K562 (cell line): ENCODE data around the gene KCNN4.

Experiments used
- BHLHE40 ChIP-seq: IDR thresholded peaks from 2 replicates; pipeline ENCODE4 v1.6.1; 2011; ENCODE audit warnings: low read length, improper control_type of control experiment
- CAMTA2 ChIP-seq: fragments of 250-450 bp; sonication (Bioruptor Pico); conservative IDR thresholded peaks from 2 replicates; pipeline ENCODE4 v1.5.1; 2022
- CTCF ChIP-seq, 3 experiments: IDR thresholded peaks in 2 of 3; conservative IDR thresholded peaks in 1 of 3; 2 replicates each; pipeline ENCODE4 v1.5.1; 2011 to 2012; ENCODE audit warnings: low read length in 3 of 3, mild to moderate bottlenecking in 3 of 3, control low read depth in 2 of 3, improper control_type of control experiment in 1 of 3, inconsistent platforms in 1 of 3, low read depth in 1 of 3, mixed read lengths in 1 of 3, moderate library complexity in 1 of 3; ENCODE audit not compliant: insufficient read depth in 2 of 3
- EZH2 ChIP-seq: IDR thresholded peaks from 2 replicates; pipeline ENCODE4 v1.6.1; 2012; ENCODE audit warnings: low read depth, mild to moderate bottlenecking, inconsistent platforms, low read length, borderline replicate concordance
- FOXJ2 ChIP-seq: fragments of 200-800 bp; sonication (Bioruptor generic); IDR thresholded peaks from 2 replicates; pipeline ENCODE4 v1.6.1; 2016; ENCODE audit warnings: missing genetic modification characterization, missing compliant biosample characterization
- GABPB1 ChIP-seq: sonication (generic); formaldehyde crosslinking; IDR thresholded peaks from 2 replicates; pipeline ENCODE4 v1.8.0; 2022; ENCODE audit warnings: mild to moderate bottlenecking, missing genetic modification reagents
- HDAC2 ChIP-seq: fragments of 450-650 bp; IDR thresholded peaks from 2 replicates; pipeline ENCODE4 v1.6.1; 2016; ENCODE audit warnings: mild to moderate bottlenecking
- MYC ChIP-seq, 2 experiments: fragments of 250-450 bp in 1 of 2; sonication (Bioruptor Pico) in 1 of 2; IDR thresholded peaks; 2 replicates each; pipeline versions ENCODE4 v1.5.1 to v1.6.1; 2012 to 2021; ENCODE audit warnings: low read depth in 2 of 2, borderline replicate concordance in 1 of 2, improper control_type of control experiment in 1 of 2, low read length in 1 of 2, mild to moderate bottlenecking in 1 of 2, moderate library complexity in 1 of 2
- POLR2A ChIP-seq: fragments of 450-650 bp; conservative IDR thresholded peaks from 2 replicates; pipeline ENCODE4 v1.6.1; 2016
- ZNF764 ChIP-seq: fragments of 250-450 bp; sonication (Bioruptor Pico); IDR thresholded peaks from 2 replicates; pipeline ENCODE4 v1.4.0; 2020; ENCODE audit warnings: low read depth, mild to moderate bottlenecking, moderate library complexity
- TF ChIP-seq, protein P1 (sequence below): IDR thresholded peaks from 3 replicates; pipeline ENCODE4 v1.6.1; 2011; ENCODE audit warnings: borderline replicate concordance, mild to moderate bottlenecking; ENCODE audit not compliant: insufficient read length, insufficient read depth
- TF ChIP-seq, protein P2 (sequence below): fragments of 450-650 bp; IDR thresholded peaks from 2 replicates; pipeline ENCODE4 v1.6.1; 2016
- TF ChIP-seq, protein P3 (sequence below): sonication (generic); formaldehyde crosslinking; IDR thresholded peaks from 2 replicates; pipeline ENCODE4 v1.8.1; 2022; ENCODE audit warnings: missing genetic modification reagents
- TF ChIP-seq, protein P4 (sequence below), 2 experiments: fragments of 450-650 bp; IDR thresholded peaks; 2 replicates each; pipeline ENCODE4 v1.6.1; 2016; ENCODE audit warnings: mild to moderate bottlenecking in 2 of 2, borderline replicate concordance in 1 of 2, low read depth in 1 of 2, moderate library complexity in 1 of 2

DNA sequence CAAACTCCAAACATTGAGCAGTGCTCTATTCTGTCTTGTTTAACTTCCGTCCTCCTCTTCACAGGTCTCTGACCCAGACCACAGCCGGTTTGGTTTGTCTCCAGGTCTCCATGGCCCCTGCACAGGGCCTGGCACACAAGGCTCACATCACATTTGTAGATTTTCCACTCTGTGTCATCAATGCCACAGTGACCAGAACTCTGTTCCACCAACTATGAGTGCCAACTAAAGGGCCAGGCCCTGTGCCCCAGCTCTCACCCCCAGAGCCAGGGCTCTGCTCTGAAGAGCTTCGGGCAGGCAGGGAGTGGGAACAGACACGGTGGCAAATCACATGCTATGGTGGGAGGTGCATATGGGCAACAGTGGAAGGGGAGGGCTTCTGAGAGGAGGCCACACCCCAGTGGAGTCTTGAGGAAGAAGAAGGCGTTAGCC is 42.0 kb downstream of the KCNN4 start:
- TF ChIP-seq, protein P1, sequence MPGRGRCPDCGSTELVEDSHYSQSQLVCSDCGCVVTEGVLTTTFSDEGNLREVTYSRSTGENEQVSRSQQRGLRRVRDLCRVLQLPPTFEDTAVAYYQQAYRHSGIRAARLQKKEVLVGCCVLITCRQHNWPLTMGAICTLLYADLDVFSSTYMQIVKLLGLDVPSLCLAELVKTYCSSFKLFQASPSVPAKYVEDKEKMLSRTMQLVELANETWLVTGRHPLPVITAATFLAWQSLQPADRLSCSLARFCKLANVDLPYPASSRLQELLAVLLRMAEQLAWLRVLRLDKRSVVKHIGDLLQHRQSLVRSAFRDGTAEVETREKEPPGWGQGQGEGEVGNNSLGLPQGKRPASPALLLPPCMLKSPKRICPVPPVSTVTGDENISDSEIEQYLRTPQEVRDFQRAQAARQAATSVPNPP: no peak
- TF ChIP-seq CAMTA2 (CRISPR knock-in tag) (no peak), EZH2 (no peak), POLR2A (no peak), FOXJ2 (no peak), CTCF (IDR thresholded peaks at IDR 0.05 in 2 of 3, conservative IDR thresholded peaks at IDR 0.05 in 1 of 3; ENCODE audit: insufficient read depth in 2 of 3, low read depth in 1 of 3, low read length in 3 of 3) (no peak), GABPB1 (CRISPR knock-in tag) (no peak), ZNF764 (no peak), BHLHE40 (no peak), MYC (IDR thresholded peaks at IDR 0.05; ENCODE audit: low read depth, low read length) (no peak), MYC (CRISPR knock-in tag; IDR thresholded peaks at IDR 0.05; ENCODE audit: borderline replicate concordance, low read depth) (no peak), HDAC2 (no peak)
- TF ChIP-seq, protein P2, sequence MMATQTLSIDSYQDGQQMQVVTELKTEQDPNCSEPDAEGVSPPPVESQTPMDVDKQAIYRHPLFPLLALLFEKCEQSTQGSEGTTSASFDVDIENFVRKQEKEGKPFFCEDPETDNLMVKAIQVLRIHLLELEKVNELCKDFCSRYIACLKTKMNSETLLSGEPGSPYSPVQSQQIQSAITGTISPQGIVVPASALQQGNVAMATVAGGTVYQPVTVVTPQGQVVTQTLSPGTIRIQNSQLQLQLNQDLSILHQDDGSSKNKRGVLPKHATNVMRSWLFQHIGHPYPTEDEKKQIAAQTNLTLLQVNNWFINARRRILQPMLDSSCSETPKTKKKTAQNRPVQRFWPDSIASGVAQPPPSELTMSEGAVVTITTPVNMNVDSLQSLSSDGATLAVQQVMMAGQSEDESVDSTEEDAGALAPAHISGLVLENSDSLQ: no peak
- TF ChIP-seq, protein P3, sequence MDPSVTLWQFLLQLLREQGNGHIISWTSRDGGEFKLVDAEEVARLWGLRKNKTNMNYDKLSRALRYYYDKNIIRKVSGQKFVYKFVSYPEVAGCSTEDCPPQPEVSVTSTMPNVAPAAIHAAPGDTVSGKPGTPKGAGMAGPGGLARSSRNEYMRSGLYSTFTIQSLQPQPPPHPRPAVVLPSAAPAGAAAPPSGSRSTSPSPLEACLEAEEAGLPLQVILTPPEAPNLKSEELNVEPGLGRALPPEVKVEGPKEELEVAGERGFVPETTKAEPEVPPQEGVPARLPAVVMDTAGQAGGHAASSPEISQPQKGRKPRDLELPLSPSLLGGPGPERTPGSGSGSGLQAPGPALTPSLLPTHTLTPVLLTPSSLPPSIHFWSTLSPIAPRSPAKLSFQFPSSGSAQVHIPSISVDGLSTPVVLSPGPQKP (CRISPR knock-in tag): no peak
- TF ChIP-seq, protein P4, sequence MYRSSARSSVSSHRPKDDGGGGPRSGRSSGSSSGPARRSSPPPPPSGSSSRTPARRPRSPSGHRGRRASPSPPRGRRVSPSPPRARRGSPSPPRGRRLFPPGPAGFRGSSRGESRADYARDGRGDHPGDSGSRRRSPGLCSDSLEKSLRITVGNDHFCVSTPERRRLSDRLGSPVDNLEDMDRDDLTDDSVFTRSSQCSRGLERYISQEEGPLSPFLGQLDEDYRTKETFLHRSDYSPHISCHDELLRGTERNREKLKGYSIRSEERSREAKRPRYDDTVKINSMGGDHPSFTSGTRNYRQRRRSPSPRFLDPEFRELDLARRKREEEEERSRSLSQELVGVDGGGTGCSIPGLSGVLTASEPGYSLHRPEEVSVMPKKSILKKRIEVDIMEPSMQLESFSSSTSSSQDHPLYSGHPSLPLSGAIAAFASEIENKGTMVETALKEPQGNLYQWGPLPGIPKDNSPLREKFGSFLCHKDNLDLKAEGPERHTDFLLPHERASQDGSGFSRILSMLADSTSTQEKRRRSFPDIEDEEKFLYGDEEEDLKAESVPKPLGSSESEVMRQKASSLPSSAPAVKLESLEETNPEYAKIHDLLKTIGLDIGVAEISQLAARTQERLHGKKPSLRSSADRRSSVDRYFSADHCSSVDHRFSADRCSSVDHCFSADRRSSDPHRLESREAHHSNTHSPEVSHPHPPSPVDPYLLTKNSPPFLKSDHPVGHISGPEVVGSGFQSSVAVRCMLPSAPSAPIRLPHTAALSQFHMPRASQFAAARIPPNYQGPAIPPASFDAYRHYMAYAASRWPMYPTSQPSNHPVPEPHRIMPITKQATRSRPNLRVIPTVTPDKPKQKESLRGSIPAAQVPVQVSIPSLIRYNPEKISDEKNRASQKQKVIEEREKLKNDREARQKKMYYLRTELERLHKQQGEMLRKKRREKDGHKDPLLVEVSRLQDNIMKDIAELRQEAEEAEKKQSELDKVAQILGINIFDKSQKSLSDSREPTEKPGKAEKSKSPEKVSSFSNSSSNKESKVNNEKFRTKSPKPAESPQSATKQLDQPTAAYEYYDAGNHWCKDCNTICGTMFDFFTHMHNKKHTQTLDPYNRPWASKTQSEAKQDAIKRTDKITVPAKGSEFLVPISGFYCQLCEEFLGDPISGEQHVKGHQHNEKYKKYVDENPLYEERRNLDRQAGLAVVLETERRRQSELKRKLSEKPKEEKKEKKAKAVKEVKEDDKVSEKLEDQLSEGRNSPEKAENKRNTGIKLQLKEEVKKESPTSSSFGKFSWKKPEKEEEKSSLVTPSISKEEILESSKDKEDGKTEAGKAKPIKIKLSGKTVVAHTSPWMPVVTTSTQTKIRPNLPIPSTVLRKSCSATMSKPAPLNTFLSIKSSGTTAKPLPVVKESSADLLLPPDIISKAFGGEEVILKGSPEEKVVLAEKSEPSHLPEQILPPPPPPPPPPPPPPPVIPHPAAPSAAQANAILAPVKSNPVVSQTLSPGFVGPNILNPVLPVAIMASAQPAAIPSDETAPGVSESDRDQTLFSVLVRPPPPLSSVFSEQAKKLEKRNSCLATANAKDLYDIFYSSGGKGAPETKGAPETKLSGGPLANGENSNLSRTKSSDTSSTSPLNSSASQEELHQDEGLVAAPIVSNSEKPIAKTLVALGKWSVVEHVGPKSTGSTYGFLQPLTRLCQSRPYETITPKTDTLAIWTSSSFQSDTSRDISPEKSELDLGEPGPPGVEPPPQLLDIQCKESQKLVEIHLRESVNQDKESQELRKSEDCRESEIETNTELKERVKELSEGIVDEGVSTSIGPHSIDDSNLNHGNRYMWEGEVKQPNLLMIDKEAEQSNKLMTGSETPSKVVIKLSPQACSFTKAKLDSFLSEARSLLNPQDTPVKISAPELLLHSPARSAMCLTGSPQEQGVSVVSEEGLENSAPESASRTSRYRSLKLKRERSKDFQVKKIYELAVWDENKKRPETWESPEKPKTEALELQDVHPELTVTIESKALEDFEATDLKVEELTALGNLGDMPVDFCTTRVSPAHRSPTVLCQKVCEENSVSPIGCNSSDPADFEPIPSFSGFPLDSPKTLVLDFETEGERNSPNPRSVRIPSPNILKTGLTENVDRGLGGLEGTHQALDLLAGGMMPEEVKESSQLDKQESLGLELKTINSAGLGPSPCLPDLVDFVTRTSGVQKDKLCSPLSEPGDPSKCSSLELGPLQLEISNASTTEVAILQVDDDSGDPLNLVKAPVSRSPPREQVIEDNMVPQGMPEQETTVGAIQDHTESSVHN (IDR thresholded peaks at IDR 0.05; ENCODE audit: borderline replicate concordance in 1 of 2, low read depth in 1 of 2): no peak
